Measurements from ENCODE around the gene SF3B1. TPM values are rescaled to one million over a fixed set of nuclear protein-coding genes. Genes with fewer than 3 reads are reported as not detected.

Gene SF3B1
- total RNA-seq, 4 donors from 2014 or later = 111 to 309 (median 188) TPM

GRCh38 chr2:197414039-197414438 lies 20.8 kb downstream of the SF3B1 start:
- H3K4me3 ChIP-seq = no peak overlapping the region
- ATAC-seq = no peak
- WGBS, 2 donors (ENCODE audit: low coverage in 1 of 2) = 84 to 86% methylated on average over 4 of the region's 5 CpGs
- no peaks in the 10 kb centered on the region for H3K9me3 ChIP-seq
- TF ChIP-seq EP300 (IDR thresholded peaks at IDR 0.05) = no peak
- no peak for TF ChIP-seq POLR2A (IDR thresholded peaks at IDR 0.05)
- TF ChIP-seq POLR2AphosphoS5 (IDR thresholded peaks at IDR 0.05) = no peak
- no peak for TF ChIP-seq CTCF (IDR thresholded peaks at IDR 0.05)
- H3K27ac ChIP-seq = no peak overlapping the region
- H3K36me3 ChIP-seq = peaks cover 8 to 100% of the 10 kb centered on the region in 2 donors
- H3K27me3 ChIP-seq = no peaks in the 10 kb centered on the region
- H3K4me1 ChIP-seq = no peaks in the 10 kb centered on the region

- H3K9me3 ChIP-seq = no peaks in the 10 kb centered on the region
- peaks cover 33 to 100% of the 10 kb centered on the region in 2 donors for H3K36me3 ChIP-seq
- H3K4me3 ChIP-seq = no peak overlapping the region
- no peaks in the 10 kb centered on the region for H3K27me3 ChIP-seq
- WGBS, 2 donors (ENCODE audit: low coverage in 1 of 2) = 77 to 90% methylated on average over 2 of the region's 2 CpGs
- no peak for TF ChIP-seq EP300 (IDR thresholded peaks at IDR 0.05)
- TF ChIP-seq CTCF (IDR thresholded peaks at IDR 0.05) = no peak
- TF ChIP-seq POLR2A (IDR thresholded peaks at IDR 0.05) = no peak
- TF ChIP-seq POLR2AphosphoS5 (IDR thresholded peaks at IDR 0.05) = no peak
- H3K27ac ChIP-seq = no peak overlapping the region
- no peak for ATAC-seq
- H3K4me1 ChIP-seq = no peaks in the 10 kb centered on the region
Observed at GRCh38 chr2:197405582-197405981, 29.2 kb downstream of the SF3B1 start.

GRCh38 chr2:197399887-197400540 lies 34.8 kb downstream of the SF3B1 start:
- 68 to 88% methylated on average over 6 of the region's 6 CpGs for WGBS, 2 donors (ENCODE audit: low coverage in 1 of 2)
- H3K36me3 ChIP-seq = peaks cover 37 to 100% of the 10 kb centered on the region in 2 donors
- ATAC-seq = no peak

GRCh38 chr2:197398913-197399312 lies 35.9 kb downstream of the SF3B1 start:
- Histone ChIP-seq H3K36me3 (peaks cover 34 to 100% of the 10 kb centered on the region in 2 donors), H3K9me3 (no peaks in the 10 kb centered on the region), H3K4me3 (no peak overlapping the region), H3K27ac (no peak overlapping the region), H3K27me3 (no peaks in the 10 kb centered on the region), H3K4me1 (no peaks in the 10 kb centered on the region)
- no peak for ATAC-seq
- no peak for TF ChIP-seq POLR2A (IDR thresholded peaks at IDR 0.05)
- no peak for TF ChIP-seq POLR2AphosphoS5 (IDR thresholded peaks at IDR 0.05)
- TF ChIP-seq EP300 (IDR thresholded peaks at IDR 0.05) = no peak
- no peak for TF ChIP-seq CTCF (IDR thresholded peaks at IDR 0.05)
- 73 to 83% methylated on average over 2 of the region's 2 CpGs for WGBS, 2 donors (ENCODE audit: low coverage in 1 of 2)

More at GRCh38 chr2:197399887-197400540, 34.8 kb downstream of the SF3B1 start:
- Histone ChIP-seq H3K4me1 (no peaks in the 10 kb centered on the region), H3K27me3 (no peaks in the 10 kb centered on the region), H3K9me3 (no peaks in the 10 kb centered on the region), H3K4me3 (no peak overlapping the region), H3K27ac (no peak overlapping the region)
- TF ChIP-seq EP300 (IDR thresholded peaks at IDR 0.05) = no peak
- no peak for TF ChIP-seq POLR2A (IDR thresholded peaks at IDR 0.05)
- TF ChIP-seq POLR2AphosphoS5 (IDR thresholded peaks at IDR 0.05) = no peak
- TF ChIP-seq CTCF (IDR thresholded peaks at IDR 0.05) = no peak

GRCh38 chr2:197391220-197391717 lies 43.6 kb downstream of the SF3B1 start:
- Histone ChIP-seq H3K27ac (no peak overlapping the region), H3K27me3 (no peaks in the 10 kb centered on the region), H3K4me3 (no peak overlapping the region), H3K9me3 (no peaks in the 10 kb centered on the region), H3K36me3 (peaks cover 13 to 64% of the 10 kb centered on the region in 2 donors), H3K4me1 (no peaks in the 10 kb centered on the region)
- TF ChIP-seq CTCF (IDR thresholded peaks at IDR 0.05) = no peak
- no peak for ATAC-seq
- 100% methylated on average over 1 of the region's 1 CpG for WGBS, 2 donors (ENCODE audit: low coverage in 1 of 2)

Data from gastroesophageal sphincter (tissue), 4 donors.